Right ventricle myocardium superior (tissue), 1 donor: ENCODE data around the gene ZNF574. TPM values are rescaled to one million over a fixed set of nuclear protein-coding genes. Genes with fewer than 3 reads are reported as not detected.
"Not testable (repeated sequence)": the region's sequence is repeated elsewhere in the genome, so short reads cannot be mapped to it uniquely, and the experiment has no call there.

ENCODE experiments used
- ATAC-seq: fragments of 200-7000 bp; cut with Tn5 transposase; one replicate; pipeline ENCODE4 v1.9.1; 2020; ENCODE audit warnings: mild to moderate bottlenecking; ENCODE audit not compliant: poor library complexity
- DNase-seq: peaks from one replicate; pipeline ENCODE4 v3.0.0-alpha.2; 2020
- intact Hi-C: fragments of 100-400 bp; cut with DNase I; formaldehyde crosslinking; loops from one replicate; pipeline ENCODE4 v1.11.2; 2022
- total RNA-seq: library from RNA; stranded (reverse); fragmentation: NEBNext Ultra II Directional; extraction: Animal tissue kit (Norgen Biotek cat#: 25700); gene quantifications from one replicate; pipeline ENCODE4 v1.2.1, GENCODE V29; 2021
- donor health status: DM: no; HTN: yes; CAD: no; lungs with severe emphysema.

Gene ZNF574
- total RNA-seq, 1 donor from 2014 or later = 8.4 TPM

GRCh38 chr19:42092350-42092749, 16.4 kb downstream of the ZNF574 start:
- ATAC-seq (peak; percentile 67), DNase-seq (no peak)
- intact Hi-C loops = no loop called here

GRCh38 chr19:42093505-42093904, 17.5 kb downstream of the ZNF574 start:
- DNase-seq = no peak
- ATAC-seq = no peak
- intact Hi-C loops = no loop called here

GRCh38 chr19:42093926-42094325, 18.0 kb downstream of the ZNF574 start:
- intact Hi-C loops = no loop called here
- ATAC-seq (no peak), DNase-seq (no peak)

- intact Hi-C loops = no loop called here
- ATAC-seq (no peak), DNase-seq (no peak)
Measured at GRCh38 chr19:42095142-42095813, 19.3 kb downstream of the ZNF574 start.

GRCh38 chr19:42095814-42096230, 19.9 kb downstream of the ZNF574 start:
- DNase-seq (no peak), ATAC-seq (no peak)
- intact Hi-C loops = no loop called here

GRCh38 chr19:42096255-42096837, 20.4 kb downstream of the ZNF574 start:
- intact Hi-C loops = no loop called here
- DNase-seq = no peak
- no peak for ATAC-seq

GRCh38 chr19:42097461-42097860, 21.5 kb downstream of the ZNF574 start:
- intact Hi-C loops = no loop called here
- DNase-seq (no peak), ATAC-seq (no peak)

- no peak for ATAC-seq
- intact Hi-C loops = no loop called here
- DNase-seq = no peak
Measured at GRCh38 chr19:42098781-42099180, 22.8 kb downstream of the ZNF574 start.

GRCh38 chr19:42099336-42099925, 23.5 kb downstream of the ZNF574 start:
- DNase-seq = no peak
- no peak for ATAC-seq
- intact Hi-C loops = no loop called here

- intact Hi-C loops, ATAC-seq, DNase-seq: not testable (repeated sequence)
Measured at GRCh38 chr19:42100241-42100640, 24.3 kb downstream of the ZNF574 start.

GRCh38 chr19:42102877-42103276, 26.9 kb downstream of the ZNF574 start:
- intact Hi-C loops = no loop called here
- DNase-seq = no peak
- no peak for ATAC-seq

- intact Hi-C loops = no loop called here
- DNase-seq (no peak), ATAC-seq (no peak)
Measured at GRCh38 chr19:42105368-42105767, 29.4 kb downstream of the ZNF574 start.

GRCh38 chr19:42108527-42109389, 32.8 kb downstream of the ZNF574 start:
- intact Hi-C loops = no loop called here
- ATAC-seq (peak; percentile 87), DNase-seq (peak; percentile 85)

GRCh38 chr19:42109896-42110295, 33.9 kb downstream of the ZNF574 start:
- DNase-seq (no peak), ATAC-seq (no peak)
- intact Hi-C loops = no loop called here

GRCh38 chr19:42110658-42111057, 34.7 kb downstream of the ZNF574 start:
- ATAC-seq = no peak
- DNase-seq = no peak
- intact Hi-C loops = no loop called here

- ATAC-seq (no peak), DNase-seq (no peak)
- intact Hi-C loops = no loop called here
Measured at GRCh38 chr19:42111384-42111783, 35.4 kb downstream of the ZNF574 start.

- intact Hi-C loops = no loop called here
Measured at GRCh38 chr19:42111811-42112210, 35.8 kb downstream of the ZNF574 start.

GRCh38 chr19:42113641-42114348, 37.8 kb downstream of the ZNF574 start:
- DNase-seq (no peak), ATAC-seq (peak; percentile 62)
- intact Hi-C loops = no loop called here

More at GRCh38 chr19:42111811-42112210, 35.8 kb downstream of the ZNF574 start:
- ATAC-seq = no peak
- no peak for DNase-seq

- ATAC-seq (no peak), DNase-seq (no peak)
- intact Hi-C loops = no loop called here
Measured at GRCh38 chr19:42114412-42114811, 38.4 kb downstream of the ZNF574 start.
